Measurements from ENCODE around the gene IFFO2.
A peak's percentile ranks its signal among the peaks of the same experiment; 100 is the strongest.

Gene IFFO2

DNA sequence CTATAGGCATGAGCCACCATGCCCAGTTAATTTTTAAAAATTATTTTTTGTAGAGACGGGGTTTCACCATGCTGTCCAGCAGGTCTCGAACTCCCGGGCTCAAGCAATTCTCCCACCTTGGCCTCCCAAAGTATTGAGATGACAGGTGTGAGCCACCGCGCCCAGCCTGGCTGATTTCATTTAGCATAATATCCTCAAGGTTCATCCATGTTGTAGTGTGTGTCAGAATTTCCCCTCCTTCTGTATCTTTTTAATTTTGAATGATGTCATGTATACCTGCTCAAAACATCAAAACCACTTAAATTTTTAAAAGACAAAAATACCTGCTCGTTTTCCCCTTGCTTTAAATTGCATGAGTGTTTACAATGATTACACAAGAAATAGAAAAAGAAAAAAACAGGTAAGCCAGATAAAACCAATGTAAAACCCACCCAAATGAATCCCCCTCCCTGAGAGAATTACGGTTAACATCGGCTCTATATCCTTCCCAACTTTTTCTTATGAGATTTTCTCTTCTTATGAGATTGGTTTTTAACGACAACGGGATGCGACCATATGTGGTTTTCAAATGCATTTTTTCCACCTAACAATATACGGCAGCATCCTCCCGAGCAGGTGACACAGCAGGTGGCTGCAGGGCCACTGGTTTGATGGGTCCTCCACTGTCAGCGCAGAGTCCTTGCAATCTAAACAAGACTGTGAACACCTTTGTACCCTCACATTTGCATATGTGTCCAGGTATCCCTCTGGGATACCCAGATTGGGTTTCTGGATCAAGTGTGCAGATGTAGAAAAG is 22.1 kb downstream of the IFFO2 start:
- DNase-seq = no peak

DNA sequence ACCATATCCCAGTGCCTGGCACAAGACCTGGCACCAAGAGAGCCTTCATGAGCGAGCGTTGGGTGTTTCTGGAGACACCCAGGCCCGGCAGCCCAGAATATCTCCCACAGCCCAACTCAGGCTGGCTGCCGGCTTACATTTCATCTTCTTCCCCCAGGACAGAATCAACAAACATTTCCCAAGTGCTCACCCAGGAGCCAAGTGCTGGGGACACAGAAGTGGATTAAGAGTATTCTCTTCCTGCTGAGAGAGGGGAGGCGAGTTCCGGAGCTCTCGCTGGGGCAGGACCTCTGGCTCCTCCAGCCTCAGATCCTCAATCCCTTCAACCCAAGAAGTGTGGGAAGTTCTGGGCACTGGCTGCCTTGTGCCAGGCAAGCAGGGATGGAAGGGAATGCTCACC is 23.6 kb downstream of the IFFO2 start:
- DNase-seq = no peak

DNA sequence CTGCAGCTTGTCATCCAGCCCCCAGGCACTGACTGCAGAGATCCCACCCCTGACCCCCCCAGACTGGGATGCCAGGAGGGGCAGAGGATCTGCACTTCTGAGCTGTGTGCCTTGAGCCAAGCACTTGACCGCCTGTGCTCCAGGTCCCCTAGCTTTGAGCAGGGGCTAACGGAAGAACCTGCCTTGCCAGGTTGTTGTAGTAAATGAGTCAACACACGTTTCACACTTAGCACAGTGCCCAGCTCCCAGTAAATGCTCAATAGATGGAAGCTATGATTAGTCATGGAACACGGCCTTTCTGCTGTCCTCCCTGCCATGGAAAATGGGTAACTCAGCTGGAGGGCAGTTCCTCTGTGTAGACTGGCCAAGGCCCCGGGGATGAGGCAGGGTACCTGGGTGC is 24.1 kb downstream of the IFFO2 start:
- DNase-seq = no peak

DNA sequence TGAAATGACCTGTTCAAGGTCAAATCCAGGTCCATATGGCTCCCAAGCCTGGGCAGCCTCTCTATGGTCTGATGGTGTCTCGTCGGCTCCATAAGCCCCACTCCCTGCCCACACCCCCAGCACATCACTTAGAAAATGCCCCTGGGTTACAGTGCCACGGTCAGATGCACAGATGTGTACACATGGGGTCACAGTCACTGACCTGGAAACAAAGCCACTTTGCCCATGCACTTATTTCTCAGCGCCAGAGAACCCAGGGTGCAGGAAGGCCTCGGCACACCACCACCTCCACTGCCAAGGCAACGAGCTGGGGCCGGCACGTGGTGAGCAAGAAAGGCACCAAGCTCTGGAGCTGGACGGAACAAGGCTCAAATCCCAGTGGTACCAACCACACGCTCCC is 24.7 kb downstream of the IFFO2 start:
- no peak for DNase-seq

DNA sequence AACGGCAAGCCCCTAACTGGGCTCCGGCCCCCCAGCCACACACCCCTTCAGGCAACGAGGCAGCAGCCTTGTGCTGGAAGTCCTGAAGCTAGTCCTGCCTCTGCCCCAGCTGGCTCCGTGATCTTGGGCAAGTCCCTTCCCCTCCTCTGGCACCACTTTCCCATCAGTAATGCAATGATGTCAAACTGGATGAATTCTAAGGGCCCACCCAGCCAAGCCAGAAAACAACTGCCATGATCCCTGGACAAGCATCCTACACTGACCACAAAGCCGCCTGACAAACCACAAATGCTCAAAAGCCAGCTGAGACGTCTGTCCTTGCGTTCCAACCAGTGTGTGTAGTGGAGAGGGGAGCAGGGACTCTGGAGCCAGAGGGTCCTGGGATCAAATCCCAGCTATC is 26.8 kb downstream of the IFFO2 start:
- no peak for DNase-seq

DNA sequence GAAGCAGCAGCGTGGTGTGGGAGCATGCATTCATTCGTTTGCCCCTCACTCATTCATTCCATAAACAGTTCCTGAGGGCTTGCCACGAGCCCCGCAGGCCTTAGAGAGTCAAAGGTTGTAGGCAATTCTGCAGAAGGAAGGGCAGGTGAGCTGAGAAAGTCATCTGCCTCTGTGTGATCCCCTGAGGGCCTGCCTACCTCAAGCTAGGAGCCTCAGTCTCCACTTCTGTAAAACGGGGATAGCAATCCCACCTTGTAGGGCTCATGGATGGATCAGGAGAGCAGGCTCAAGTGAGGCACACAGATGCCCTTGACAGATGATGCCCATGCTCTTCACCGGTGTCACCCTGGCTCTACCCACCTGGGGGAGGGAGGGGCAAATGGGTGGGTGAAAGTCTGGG is 27.5 kb downstream of the IFFO2 start:
- no peak for DNase-seq

DNA sequence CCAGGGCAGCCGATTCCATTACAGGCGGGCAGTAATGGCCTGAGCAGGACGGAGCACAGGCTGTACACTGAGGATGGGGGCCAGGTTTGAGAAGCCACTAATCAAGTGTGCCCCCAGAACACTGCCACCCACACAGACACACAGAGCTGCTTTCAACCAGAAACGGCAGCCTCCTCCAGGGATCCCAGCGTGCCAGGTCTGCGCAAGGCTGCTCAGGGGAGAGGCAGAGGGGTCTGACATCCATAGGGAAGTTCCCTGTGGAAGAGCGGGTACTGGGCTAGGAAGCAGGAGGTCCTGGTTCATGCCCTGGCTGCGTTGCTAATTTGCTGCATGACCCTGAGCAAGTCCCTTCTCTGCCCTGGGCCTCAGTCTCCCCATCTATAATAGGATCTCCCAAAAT is 28.1 kb downstream of the IFFO2 start:
- DNase-seq = no peak

DNA sequence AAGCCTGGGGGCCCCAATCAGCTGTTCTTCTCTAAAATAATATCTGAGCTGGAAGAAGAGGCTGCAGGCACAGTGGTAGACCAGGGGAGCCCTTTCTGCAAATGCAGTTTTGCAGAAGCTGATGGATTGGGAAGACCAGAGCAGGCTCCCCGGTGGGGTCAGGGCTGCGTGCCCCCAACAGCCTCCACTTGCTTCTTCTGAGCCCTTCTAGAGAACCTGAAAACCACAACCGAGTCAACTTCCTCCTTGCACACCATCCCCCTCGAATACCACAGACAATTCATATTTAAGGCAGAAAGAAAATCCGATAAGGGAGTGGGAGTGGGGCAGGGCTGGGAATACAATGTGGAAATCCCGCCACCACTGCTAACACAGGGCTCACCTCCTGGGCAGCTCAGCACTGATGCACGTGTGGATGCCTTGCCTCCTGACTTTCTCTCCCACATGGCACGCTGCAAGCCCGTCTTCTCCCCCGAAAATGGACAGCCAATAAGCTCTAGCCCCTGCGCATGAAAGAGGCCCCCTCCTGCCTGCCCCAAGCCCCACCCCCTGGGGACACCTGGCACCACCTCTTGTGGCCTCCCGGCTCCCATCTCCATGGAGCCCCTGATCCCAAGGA is 28.7 kb downstream of the IFFO2 start:
- no peak for DNase-seq

DNA sequence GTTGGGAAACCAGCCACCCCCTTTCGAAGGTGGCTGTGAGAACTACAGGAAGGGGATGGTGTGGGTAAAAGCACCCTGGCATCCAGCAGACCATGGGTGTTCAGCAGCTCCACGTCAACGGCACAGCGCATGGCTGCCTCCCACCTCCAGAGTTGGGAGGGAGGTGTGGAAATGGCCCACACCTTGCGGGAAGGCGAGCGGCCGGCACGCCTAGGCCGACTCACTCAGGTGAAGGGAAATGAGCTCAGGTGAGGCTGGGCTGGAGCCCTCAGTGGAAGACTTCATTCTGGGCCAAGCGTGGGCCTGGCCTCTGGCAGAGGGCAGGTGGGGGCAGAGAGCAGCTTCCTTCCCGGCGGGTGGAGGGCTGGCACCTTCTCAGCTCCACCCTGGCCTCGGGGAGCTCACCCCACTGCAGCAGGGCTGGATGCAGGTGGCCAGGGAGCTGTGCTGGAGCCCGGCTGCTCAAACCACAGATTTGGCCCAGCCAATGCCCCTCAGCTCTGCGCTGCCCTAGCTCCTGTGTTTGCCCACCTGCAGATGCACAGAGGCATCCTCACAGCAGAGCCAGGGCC is 29.3 kb downstream of the IFFO2 start:
- no peak for DNase-seq

DNA sequence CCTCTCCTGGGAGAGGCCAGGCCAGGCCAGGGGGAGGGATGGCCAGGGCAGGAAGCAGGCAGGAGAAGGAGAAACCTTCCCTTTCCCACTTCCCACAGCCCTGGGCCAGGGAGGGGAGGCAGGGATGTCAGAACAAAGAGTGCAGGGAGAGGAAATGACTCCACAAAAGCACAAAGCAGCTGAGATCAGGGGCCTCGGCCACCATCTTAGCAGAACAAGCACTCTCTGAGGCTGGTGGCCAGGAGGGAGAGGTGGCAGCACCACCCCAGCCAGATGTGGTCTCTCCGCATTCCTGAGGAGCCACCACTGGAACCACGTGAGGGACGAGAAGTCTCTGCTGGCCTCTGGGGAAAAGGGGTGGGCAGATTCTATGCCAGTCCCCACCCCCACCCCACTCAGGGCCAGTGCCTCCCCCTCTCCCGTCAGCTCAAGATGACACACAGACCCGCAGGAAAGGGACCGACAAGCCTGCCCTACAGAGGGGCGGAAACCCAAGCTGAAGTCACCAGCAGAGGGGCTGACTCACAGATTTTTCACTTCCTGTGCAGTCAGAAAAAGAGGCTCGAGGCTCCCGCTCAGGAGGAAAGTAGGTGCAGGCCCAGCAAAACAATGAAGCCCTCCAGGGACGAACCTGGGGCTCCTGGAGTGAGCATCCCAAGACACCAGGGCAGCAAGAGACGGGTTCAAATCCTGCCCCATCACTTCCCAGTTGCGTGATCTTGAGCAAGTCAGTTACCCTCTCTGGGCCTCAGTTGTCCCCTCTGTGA is 30.0 kb downstream of the IFFO2 start:
- DNase-seq = no peak

DNA sequence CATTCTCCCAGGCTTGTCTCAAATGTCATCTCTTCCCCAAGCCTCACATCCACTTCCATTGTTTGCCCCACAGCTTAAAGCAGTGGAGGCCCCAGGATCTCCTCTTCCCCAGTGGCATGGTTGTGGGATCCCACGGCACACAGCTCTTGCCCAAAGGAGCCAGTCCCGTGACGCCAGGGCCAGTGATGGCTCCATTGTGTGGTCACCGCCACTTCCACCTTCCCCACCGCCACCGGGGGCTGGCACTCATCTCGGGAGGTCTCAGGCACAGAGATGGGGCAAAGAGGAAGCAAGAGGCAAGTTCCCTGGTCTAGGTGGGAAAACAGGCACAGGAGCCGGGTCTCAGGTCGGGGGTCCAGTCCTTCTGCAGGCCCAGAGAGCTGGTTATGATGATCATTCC is 31.2 kb downstream of the IFFO2 start:
- DNase-seq = no peak

DNA sequence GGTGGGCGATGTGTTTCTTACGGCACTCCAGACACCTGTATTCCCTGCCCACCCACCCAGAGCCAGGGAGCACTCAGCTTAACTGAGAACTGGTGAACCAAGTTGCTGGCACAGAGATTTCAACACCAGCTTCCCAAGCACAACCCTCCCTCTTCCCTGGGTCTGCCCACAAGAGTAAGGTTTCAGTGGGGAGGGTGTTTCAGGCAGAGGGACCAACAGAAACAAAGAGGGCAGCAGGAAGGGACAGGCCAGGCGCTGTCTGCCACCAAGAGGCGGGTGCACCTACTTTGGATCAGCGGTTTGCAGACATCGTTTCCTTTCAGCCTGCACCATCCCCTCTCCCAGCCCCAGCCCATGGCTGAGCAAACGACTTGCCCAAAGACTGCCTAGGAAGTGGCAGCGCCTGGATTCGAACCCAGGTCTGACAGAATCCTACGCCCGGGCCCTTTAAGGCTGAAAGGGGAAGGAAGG is 32.2 kb downstream of the IFFO2 start:
- DNase-seq = peak; percentile 40

DNA sequence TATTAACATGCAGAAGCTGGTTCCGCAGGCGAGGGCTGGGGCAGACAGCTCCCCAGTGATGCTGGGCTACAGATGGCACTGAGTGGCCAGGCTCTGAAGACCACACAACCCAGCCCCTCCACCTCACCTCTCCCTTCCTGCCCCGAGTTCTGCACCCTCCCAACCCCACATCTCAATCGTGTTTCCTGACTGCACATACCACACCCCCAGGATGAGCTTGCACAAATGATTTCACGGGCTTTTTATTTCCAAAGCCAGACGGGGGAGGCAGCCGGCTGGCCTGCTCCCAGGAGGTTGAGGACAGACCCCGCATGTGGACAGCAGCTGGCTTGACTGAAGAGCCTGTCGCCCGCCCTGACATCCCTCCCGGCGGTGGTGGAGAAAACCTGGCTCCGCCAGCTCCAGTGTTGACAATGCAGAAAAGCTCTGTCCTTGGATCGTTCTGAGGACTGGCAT is 32.7 kb downstream of the IFFO2 start:
- no peak for DNase-seq

DNA sequence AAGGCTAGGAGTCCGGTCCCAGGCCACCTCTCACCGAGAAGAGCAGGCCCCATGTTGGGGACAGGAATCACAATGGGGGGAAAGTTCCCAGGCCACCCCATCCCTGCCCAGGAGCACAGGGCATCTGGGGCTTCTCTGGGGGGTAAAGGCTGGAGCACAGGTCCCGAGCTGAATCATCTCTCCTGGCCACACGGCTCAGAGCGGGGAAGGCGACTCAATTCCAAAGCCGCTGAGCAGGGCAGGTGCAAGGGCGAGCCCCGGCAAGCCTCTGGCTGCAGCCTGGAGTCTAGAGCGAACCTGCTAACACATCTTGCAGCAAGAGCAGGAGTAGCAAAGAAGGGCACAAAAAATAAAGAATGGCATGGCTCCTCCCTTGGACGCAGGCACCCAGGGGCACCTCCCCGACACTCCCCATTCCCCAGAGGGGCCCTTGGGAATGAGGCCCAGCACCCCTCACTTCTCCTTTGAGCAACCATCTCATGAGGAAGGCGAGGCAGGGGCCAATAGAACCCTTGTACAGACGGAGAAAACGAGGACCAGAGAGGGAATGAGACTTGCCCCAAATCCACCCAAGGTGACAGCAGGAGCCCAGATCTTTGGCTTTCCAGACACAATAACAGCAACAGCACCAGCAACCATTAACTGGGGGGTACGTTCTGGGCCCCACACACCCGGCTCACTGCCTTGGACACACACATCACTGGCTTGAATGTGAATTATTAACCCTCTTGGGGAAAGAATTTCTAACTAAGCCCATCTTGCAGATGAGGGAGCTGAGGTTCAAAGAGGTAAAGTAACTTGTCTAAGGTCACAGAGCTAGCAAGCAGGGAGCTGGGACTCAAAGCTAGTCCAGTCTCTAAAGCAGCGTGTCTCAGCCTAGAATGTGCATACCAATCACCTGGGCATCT is 33.4 kb downstream of the IFFO2 start:
- no peak for DNase-seq

DNA sequence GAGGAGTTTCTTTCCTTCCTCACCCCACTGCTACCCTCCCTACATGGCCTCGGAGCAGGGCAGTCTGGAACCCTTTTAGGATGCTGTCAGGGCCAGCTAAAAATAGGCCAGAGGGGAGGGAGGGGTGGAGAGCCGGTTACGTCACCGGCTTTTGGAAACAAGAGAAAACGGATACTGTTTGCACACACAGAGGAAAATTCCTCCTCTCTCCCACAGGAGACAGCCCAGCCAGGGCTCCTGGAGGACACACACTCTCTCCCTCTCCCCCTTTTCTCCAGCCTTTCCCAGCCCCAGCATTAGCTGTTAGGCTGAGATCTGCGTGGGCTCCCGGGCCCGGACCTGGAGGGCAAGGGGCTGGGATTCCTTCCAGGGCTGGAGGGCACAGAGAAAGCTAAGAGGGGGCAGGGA is 34.2 kb downstream of the IFFO2 start:
- peak; percentile 17 for DNase-seq

DNA sequence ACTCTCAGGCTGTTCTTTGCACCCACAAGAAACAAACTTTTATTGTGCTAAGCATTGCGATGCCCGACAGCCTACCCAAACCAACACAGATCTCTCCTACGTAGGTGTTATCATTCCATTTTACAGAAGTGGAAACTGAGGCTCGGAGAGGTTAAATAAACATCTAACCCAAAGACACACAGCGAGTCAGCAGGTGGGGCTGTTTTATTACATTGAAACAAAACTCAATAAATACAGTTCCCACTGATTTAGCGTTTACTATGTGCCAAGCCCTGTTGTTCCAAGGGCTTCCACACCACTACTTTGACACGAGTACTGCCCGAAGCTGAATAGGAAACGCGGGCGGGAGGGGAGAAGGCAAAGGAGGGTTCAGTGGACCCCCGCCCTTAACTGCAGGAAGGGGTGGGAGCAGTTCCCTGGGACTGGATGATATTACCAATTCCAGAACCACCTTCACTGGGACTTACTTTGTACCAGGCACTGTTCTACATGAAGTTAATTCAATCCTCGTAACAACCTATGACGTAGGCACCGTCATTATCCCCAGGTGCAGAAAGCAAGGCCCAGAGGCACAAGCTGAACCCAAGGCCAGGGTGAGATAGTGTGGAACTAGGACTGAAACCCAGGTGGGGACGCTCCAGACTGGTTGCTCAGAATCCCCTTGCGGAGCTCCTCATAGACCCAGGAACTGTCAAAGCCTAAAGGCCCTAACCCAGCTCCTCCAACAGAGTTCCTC is 34.8 kb downstream of the IFFO2 start:
- DNase-seq = no peak

DNA sequence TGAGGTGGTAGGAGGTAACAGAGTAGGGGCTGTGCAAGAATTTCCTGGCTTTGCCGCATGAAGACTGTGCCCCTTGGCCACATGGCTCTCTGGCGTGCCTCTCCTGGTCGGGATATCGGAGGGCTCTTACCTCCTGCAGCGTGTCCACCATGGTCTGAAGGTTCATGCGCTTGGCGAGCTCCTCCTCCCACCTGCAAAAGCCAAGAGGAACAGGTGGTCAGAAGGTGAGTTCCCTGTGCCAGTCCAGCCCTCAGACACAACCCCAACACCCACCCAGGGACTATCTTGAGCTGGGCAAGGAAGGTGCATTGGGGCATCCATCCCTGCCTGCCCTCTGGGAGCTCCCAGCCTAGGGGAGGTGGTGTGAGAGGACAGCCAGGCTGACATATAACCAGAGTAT is 35.5 kb downstream of the IFFO2 start:
- DNase-seq = no peak

DNA sequence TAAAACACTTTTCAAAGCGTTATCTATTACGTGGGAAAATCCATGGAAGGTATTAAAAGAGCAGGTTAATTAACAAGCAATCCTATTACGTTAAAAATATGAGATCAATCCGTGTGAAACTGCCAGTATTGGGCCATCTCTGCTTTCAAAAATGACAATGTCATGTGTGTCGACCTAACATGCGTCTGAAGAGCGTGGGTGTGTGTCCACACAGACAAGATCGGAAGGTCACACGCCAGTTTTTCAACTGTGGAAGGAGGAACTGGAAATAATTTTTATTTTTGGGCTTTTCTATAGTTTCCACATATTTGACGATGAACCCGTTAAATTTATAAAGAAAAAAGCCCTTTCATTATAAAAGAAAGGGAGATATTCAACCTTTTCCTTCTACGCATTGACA is 36.5 kb downstream of the IFFO2 start:
- no peak for DNase-seq

DNA sequence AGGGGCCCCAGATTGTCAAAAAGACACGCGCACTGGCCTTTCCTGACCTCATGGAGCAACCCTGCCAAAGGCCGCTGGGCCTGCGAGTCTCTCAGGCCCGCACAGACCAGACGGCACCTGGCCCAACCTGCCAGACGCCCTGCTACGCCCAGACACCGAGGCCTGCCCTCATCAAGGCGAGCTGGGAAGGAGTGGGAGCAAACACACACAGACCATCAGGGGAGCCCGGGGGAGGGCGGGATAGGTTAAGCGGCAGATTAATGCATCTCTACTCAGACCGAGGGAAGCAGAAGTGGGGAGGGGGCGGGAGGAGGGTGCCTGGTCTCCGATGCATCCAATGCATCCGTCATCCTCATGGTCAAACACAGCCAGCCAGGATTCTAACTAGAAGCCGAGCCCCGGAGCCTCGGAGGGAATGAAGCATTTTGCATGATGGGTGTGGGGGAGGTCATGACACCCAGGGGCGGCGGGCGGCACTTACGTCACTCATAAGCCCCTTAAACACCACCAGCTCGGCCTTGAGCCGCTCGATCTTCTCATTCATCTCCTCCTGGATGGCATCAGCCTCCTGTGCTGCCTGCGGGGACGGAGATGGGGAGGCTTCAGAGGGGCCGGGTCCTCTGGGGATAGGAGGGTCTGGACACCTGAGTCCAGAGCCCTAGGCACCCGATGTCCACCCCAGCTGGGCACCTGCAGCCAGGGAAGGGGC is 37.1 kb downstream of the IFFO2 start:
- DNase-seq = no peak

DNA sequence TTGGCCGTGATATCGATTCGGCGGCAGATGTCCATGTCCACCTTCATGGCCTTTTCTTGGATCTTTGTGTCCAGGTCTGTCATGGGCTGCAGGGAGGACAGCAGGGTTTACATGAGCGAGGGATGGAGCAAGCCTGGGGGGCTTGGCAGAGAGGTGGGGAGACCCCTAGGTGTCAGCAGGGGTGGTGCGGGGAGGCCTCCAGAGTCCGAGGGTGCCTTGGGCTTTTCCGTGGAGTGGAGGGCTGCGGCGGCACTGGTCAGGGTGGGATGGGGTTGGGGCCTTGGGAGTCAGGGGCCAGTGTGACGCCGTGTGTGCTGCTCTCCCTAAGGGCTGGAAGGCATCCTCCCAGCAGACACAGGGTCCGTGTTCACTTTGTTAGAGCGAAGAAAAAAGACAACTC is 38.1 kb downstream of the IFFO2 start:
- no peak for DNase-seq

All from NCI-H2029 (cell line).